ENCODE data around the gene CACHD1.

The CACHD1 gene

GRCh38 chr1:64469977-64470664 is at the start of gene CACHD1:
Gene CACHD1 (plus strand): TSS chr1:64470129. CDS start chr1:64470745, 616 bp downstream.
- DNase-seq = peak; percentile 50

GRCh38 chr1:64421377-64421776 is 48.6 kb upstream of the CACHD1 start:
- no peak for DNase-seq

GRCh38 chr1:64423526-64423925 is 46.4 kb upstream of the CACHD1 start:
- no peak for DNase-seq

- no peak for DNase-seq
Observed at GRCh38 chr1:64424412-64424811, 45.5 kb upstream of the CACHD1 start.

GRCh38 chr1:64425521-64425920 is 44.4 kb upstream of the CACHD1 start:
- no peak for DNase-seq

- no peak for DNase-seq
Observed at GRCh38 chr1:64426681-64427080, 43.2 kb upstream of the CACHD1 start.

GRCh38 chr1:64427879-64428278 is 42.0 kb upstream of the CACHD1 start:
- DNase-seq = no peak

GRCh38 chr1:64433308-64433707 is 36.6 kb upstream of the CACHD1 start:
- no peak for DNase-seq

- DNase-seq = no peak
Observed at GRCh38 chr1:64433747-64434146, 36.2 kb upstream of the CACHD1 start.

GRCh38 chr1:64435000-64435399 is 34.9 kb upstream of the CACHD1 start:
- DNase-seq = no peak

GRCh38 chr1:64437453-64437852 is 32.5 kb upstream of the CACHD1 start:
- DNase-seq = no peak

GRCh38 chr1:64440183-64440826 is 29.6 kb upstream of the CACHD1 start:
- no peak for DNase-seq

GRCh38 chr1:64451440-64451839 is 18.5 kb upstream of the CACHD1 start:
- DNase-seq = no peak

- DNase-seq = no peak
Observed at GRCh38 chr1:64453688-64454087, 16.2 kb upstream of the CACHD1 start.

GRCh38 chr1:64458915-64459314 is 11.0 kb upstream of the CACHD1 start:
- DNase-seq = no peak

- DNase-seq = no peak
Observed at GRCh38 chr1:64459743-64460142, 10.2 kb upstream of the CACHD1 start.

GRCh38 chr1:64466033-64466432 is 3.9 kb upstream of the CACHD1 start:
- no peak for DNase-seq

- no peak for DNase-seq
Observed at GRCh38 chr1:64469116-64469976, 583 bp upstream of the CACHD1 start.

- DNase-seq = no peak
Observed at GRCh38 chr1:64470665-64471217, 812 bp downstream of the CACHD1 start.

- DNase-seq = no peak
Observed at GRCh38 chr1:64471218-64472039, 1.5 kb downstream of the CACHD1 start.

- no peak for DNase-seq
Observed at GRCh38 chr1:64472040-64472376, 2.1 kb downstream of the CACHD1 start.

GRCh38 chr1:64472805-64473204 is 2.9 kb downstream of the CACHD1 start:
- DNase-seq = no peak

GRCh38 chr1:64473367-64473766 is 3.4 kb downstream of the CACHD1 start:
- no peak for DNase-seq

All from CD4-positive, alpha-beta T cell treated with Interleukin-12 subunit alpha and Interleukin-12 subunit beta, for 1 hour (primary cell).